Neural cell (in vitro differentiated cells): ENCODE measurements around the gene ADARB2. TPM values are rescaled to one million over a fixed set of nuclear protein-coding genes. Genes with fewer than 3 reads are reported as not detected.

ENCODE experiments used
- H2AFZ ChIP-seq: fragments of 200-600, 300-800 bp; sonication (generic), shearing (Covaris generic); 2 replicates; pipeline ENCODE4 v1.6.0; 2014; ENCODE audit warnings: low read depth, mild to moderate bottlenecking, antibody characterized with exemption, low read length, moderate library complexity
- H3F3A ChIP-seq: fragments of 200-600 bp; shearing (Covaris generic); 2 replicates; pipeline ENCODE4 v1.6.1; 2016; ENCODE audit warnings: mild to moderate bottlenecking, moderate library complexity, mixed read lengths, antibody characterized with exemption, low read length; ENCODE audit not compliant: insufficient read depth, poor library complexity, severe bottlenecking
- H3K27ac ChIP-seq: fragments of 200-600, 300-800 bp; sonication (generic), shearing (Covaris generic); 2 replicates; pipeline ENCODE4 v1.5.1; 2014; ENCODE audit warnings: mild to moderate bottlenecking, low read length, moderate library complexity
- H3K27me3 ChIP-seq: fragments of 300-800, 200-600 bp; sonication (generic), shearing (Covaris generic); 2 replicates; pipeline ENCODE4 v1.6.0; 2014; ENCODE audit warnings: mild to moderate bottlenecking, low read depth, low read length, moderate library complexity; ENCODE audit not compliant: insufficient read depth
- H3K36me3 ChIP-seq: fragments of 300-800, 200-600 bp; sonication (generic), shearing (Covaris generic); 2 replicates; pipeline ENCODE4 v1.5.1; 2014; ENCODE audit warnings: mild to moderate bottlenecking, antibody characterized with exemption, low read length, moderate library complexity; ENCODE audit not compliant: insufficient read depth
- H3K4me2 ChIP-seq: fragments of 300-800, 200-600 bp; sonication (generic), shearing (Covaris generic); 2 replicates; pipeline ENCODE4 v1.6.0; 2014; ENCODE audit warnings: mild to moderate bottlenecking, low read length
- H3K4me3 ChIP-seq: fragments of 300-800, 200-600 bp; sonication (generic), shearing (Covaris generic); 2 replicates; pipeline ENCODE4 v1.5.1; 2014; ENCODE audit warnings: mild to moderate bottlenecking, low read length, moderate library complexity
- H3K79me2 ChIP-seq: fragments of 200-600 bp; shearing (Covaris generic); replicated peaks from 2 replicates; pipeline ENCODE4 v1.6.0; 2014; ENCODE audit warnings: mild to moderate bottlenecking, low read length, moderate library complexity; ENCODE audit not compliant: insufficient read depth
- H3K9ac ChIP-seq: fragments of 300-800, 200-600 bp; sonication (generic), shearing (Covaris generic); 2 replicates; pipeline ENCODE4 v1.6.1; 2016; ENCODE audit warnings: mild to moderate bottlenecking, low read length, mixed read lengths
- H3K9me2 ChIP-seq: fragments of 200-600 bp; shearing (Covaris generic); 2 replicates; pipeline ENCODE4 v1.6.1; 2016; ENCODE audit warnings: mild to moderate bottlenecking, low read length, mixed read lengths; ENCODE audit not compliant: insufficient read depth
- H3K9me3 ChIP-seq: fragments of 200-600, 300-800 bp; sonication (generic), shearing (Covaris generic); 2 replicates; pipeline ENCODE4 v1.6.1; 2016; ENCODE audit warnings: mild to moderate bottlenecking, mixed run types, low read length, moderate library complexity, mixed read lengths
- H4K20me1 ChIP-seq: fragments of 200-600 bp; shearing (Covaris generic); 2 replicates; pipeline ENCODE4 v1.6.1; 2016; ENCODE audit warnings: mild to moderate bottlenecking, mixed run types; ENCODE audit not compliant: insufficient read depth
- CTCF ChIP-seq: fragments of 450-650 bp; IDR thresholded peaks from 2 replicates; pipeline ENCODE4 v1.5.1; 2014; ENCODE audit warnings: antibody characterized with exemption, mild to moderate bottlenecking, moderate library complexity; ENCODE audit not compliant: poor library complexity, severe bottlenecking
- EP300 ChIP-seq: fragments of 450-650 bp; conservative IDR thresholded peaks from 2 replicates; pipeline ENCODE4 v1.6.1; 2014; ENCODE audit warnings: antibody characterized with exemption, mild to moderate bottlenecking, moderate library complexity; ENCODE audit not compliant: poor library complexity, severe bottlenecking
- EZH2 ChIP-seq: fragments of 200-600, 300-800 bp; shearing (Covaris generic), sonication (generic); IDR thresholded peaks from 2 replicates; pipeline ENCODE4 v1.6.1; 2014; ENCODE audit warnings: antibody characterized with exemption, low read length, borderline replicate concordance, mild to moderate bottlenecking; ENCODE audit not compliant: insufficient read depth, poor library complexity, severe bottlenecking
- MXI1 ChIP-seq: fragments of 450-650 bp; conservative IDR thresholded peaks from 2 replicates; pipeline ENCODE4 v1.6.1; 2014; ENCODE audit warnings: antibody characterized with exemption, mild to moderate bottlenecking; ENCODE audit not compliant: poor library complexity, severe bottlenecking
- POLR2AphosphoS5 ChIP-seq: IDR thresholded peaks from 2 replicates; pipeline ENCODE4 v1.6.1; 2012
- RAD21 ChIP-seq: fragments of 450-650 bp; conservative IDR thresholded peaks from 2 replicates; pipeline ENCODE4 v1.6.1; 2014; ENCODE audit warnings: antibody characterized with exemption, mild to moderate bottlenecking, moderate library complexity
- REST ChIP-seq: IDR thresholded peaks from 2 replicates; pipeline ENCODE4 v1.6.1; 2012; ENCODE audit warnings: borderline replicate concordance
- SMC3 ChIP-seq: fragments of 450-650 bp; conservative IDR thresholded peaks from 2 replicates; pipeline ENCODE4 v1.6.1; 2014; ENCODE audit warnings: antibody characterized with exemption, mild to moderate bottlenecking, moderate library complexity; ENCODE audit not compliant: poor library complexity
- TAF1 ChIP-seq: IDR thresholded peaks from 2 replicates; pipeline ENCODE4 v1.6.1; 2012; ENCODE audit warnings: low read depth
- polyA plus RNA-seq: library from polyadenylated mRNA; depleted of rRNA; stranded (reverse); fragments of >200 nt; gene quantifications from 2 replicates; pipeline ENCODE4 v1.2.3, GENCODE V29; 2014

The ADARB2 gene
- polyA plus RNA-seq, 1 donor from 2014 or later, result 3.6 TPM

GRCh38 chr10:1137499-1138163 lies 599.7 kb downstream of the ADARB2 start:
- Histone ChIP-seq H3K9me3 (no peaks in the 10 kb centered on the region), H3K9me2 (no peaks in the 10 kb centered on the region), H3K4me2 (no peak overlapping the region), H3K4me3 (no peak overlapping the region), H3K36me3 (no peaks in the 10 kb centered on the region), H3K79me2 (no peaks in the 10 kb centered on the region), H4K20me1 (no peaks in the 10 kb centered on the region), H3K9ac (no peak overlapping the region), H3F3A (no peaks in the 10 kb centered on the region), H3K27ac (no peak overlapping the region), H3K27me3 (no peaks in the 10 kb centered on the region), H2AFZ (no peak overlapping the region)
- no peak for TF ChIP-seq EZH2
- no peak for TF ChIP-seq MXI1
- TF ChIP-seq RAD21, result no peak
- no peak for TF ChIP-seq SMC3

GRCh38 chr10:1136268-1136667 lies 601.1 kb downstream of the ADARB2 start:
- Histone ChIP-seq H3K4me3 (no peak overlapping the region), H3K4me2 (no peak overlapping the region), H3K27ac (no peak overlapping the region), H3K9me2 (no peaks in the 10 kb centered on the region), H3F3A (no peaks in the 10 kb centered on the region), H3K79me2 (no peaks in the 10 kb centered on the region), H3K27me3 (no peaks in the 10 kb centered on the region), H2AFZ (no peak overlapping the region), H3K9ac (no peak overlapping the region), H3K9me3 (no peaks in the 10 kb centered on the region), H4K20me1 (no peaks in the 10 kb centered on the region), H3K36me3 (peaks cover 3% of the 10 kb centered on the region)
- TF ChIP-seq CTCF, result no peak
- no peak for TF ChIP-seq TAF1
- TF ChIP-seq POLR2AphosphoS5, result no peak
- no peak for TF ChIP-seq MXI1
- no peak for TF ChIP-seq EP300
- no peak for TF ChIP-seq RAD21
- TF ChIP-seq EZH2, result no peak
- no peak for TF ChIP-seq SMC3
- no peak for TF ChIP-seq REST
